Nephron (organoid): ENCODE data around the gene SNX18.

Experiments
- H3K27ac Mint-ChIP-seq, 3 experiments: 2 replicates each; pipeline ENCODE4 v1.8.0; 2020; ENCODE audit warnings: mixed read lengths in 3 of 3, mild to moderate bottlenecking in 2 of 3, moderate library complexity in 1 of 3
- H3K27me3 Mint-ChIP-seq: 2 replicates; pipeline ENCODE4 v1.8.0; 2021; ENCODE audit warnings: low read depth, mild to moderate bottlenecking, moderate library complexity, mixed read lengths
- H3K36me3 Mint-ChIP-seq: 2 replicates; pipeline ENCODE4 v1.8.0; 2020; ENCODE audit warnings: low read depth, mixed read lengths
- H3K4me1 Mint-ChIP-seq: 2 replicates; pipeline ENCODE4 v1.8.0; 2020; ENCODE audit warnings: mixed read lengths
- H3K4me3 Mint-ChIP-seq, 3 experiments: 2 replicates each; pipeline ENCODE4 v1.8.0; 2020; ENCODE audit warnings: mild to moderate bottlenecking in 3 of 3, mixed read lengths in 3 of 3, moderate library complexity in 2 of 3
- H3K9me3 Mint-ChIP-seq: 2 replicates; pipeline ENCODE4 v1.8.0; 2020; ENCODE audit warnings: mixed read lengths
- CTCF ChIP-seq, 3 experiments: fragments of 200-600 bp; sonication (generic); IDR thresholded peaks; one replicate each; pipeline ENCODE4 v1.5.0; 2021; ENCODE audit warnings: antibody characterized with exemption in 3 of 3; ENCODE audit not compliant: unreplicated experiment in 3 of 3

The SNX18 gene

DNA sequence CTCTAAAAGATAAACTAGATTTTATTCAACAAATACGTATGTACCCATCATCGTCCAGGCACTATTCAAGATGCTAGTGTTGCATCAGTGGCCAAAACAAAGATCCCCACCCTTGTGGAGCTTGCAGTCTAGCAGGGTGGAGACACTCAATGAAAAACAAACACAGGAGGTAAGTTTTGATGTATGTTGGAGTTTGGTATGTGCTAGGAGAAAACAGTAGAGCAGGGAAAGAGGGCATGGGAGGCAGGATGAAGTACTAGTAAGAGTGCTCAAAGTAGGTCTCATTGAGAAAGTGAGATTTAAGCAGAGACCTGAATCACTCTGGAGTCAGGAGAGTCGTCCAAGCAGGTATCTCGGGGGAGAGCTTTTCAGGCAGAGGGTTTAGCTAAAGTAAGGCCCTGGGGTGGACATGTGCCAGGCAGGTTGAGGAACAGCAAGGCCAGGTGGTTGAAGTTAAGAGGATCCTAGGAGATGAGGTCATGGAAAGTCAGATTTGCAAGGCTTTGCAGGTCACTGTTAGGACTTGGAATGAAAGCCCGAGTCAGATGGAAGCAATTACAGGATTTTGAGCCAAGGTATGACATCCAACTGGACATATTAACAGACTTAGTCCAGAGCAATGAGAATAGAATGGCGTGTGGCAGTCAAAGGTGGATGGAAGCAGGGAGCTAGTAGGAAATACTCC is 9.2 kb downstream of the SNX18 start:
- no peaks in the 10 kb centered on the region for H3K27me3 Mint-ChIP-seq

DNA sequence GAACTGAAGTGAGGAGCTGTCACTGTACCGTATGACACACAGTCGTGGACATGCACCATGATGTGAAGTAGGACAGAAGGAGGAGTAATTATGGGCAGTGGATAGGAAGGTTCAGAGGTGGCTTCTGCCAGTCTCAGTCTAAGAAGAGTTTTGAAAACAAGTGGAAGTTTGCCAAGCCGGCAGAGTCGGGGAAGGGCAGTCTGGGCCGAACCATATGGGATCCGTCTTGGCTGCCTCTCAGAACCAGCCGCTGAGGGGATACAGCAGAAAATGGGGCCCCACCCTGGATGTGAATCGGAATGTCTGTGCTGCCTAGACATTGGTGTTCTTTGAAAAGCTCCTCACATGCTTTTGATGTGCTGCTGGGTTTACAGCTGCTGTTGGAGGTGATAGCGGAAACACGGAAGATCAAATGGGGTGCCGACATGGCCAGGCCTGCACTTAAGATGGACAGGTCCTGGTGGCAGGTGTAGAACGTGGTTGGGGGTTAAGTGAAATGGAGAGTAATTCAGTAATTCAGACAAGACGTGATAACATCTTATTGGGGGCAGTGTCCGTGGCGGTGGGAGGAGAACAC is 11.2 kb downstream of the SNX18 start:
- no peaks in the 10 kb centered on the region for H3K27me3 Mint-ChIP-seq
- H3K9me3 Mint-ChIP-seq = no peaks in the 10 kb centered on the region
- no peak overlapping the region for H3K4me3 Mint-ChIP-seq
- no peak overlapping the region for H3K27ac Mint-ChIP-seq
- H3K36me3 Mint-ChIP-seq = peaks cover 7% of the 10 kb centered on the region
- H3K4me1 Mint-ChIP-seq = peaks cover 25% of the 10 kb centered on the region
- TF ChIP-seq CTCF (IDR thresholded peaks at IDR 0.05; ENCODE audit: unreplicated experiment in 3 of 3) = no peak

More for the DNA sequence above, 9.2 kb downstream of the SNX18 start:
- Mint-ChIP-seq H3K4me3 (no peak overlapping the region), H3K4me1 (peaks cover 34% of the 10 kb centered on the region), H3K27ac (no peak overlapping the region), H3K36me3 (peaks cover 7% of the 10 kb centered on the region), H3K9me3 (no peaks in the 10 kb centered on the region)
- no peak for TF ChIP-seq CTCF (IDR thresholded peaks at IDR 0.05; ENCODE audit: unreplicated experiment in 3 of 3)

- H3K27ac Mint-ChIP-seq = no peak overlapping the region
- peaks cover under 1% of the 10 kb centered on the region for H3K36me3 Mint-ChIP-seq
- TF ChIP-seq CTCF (IDR thresholded peaks at IDR 0.05; ENCODE audit: unreplicated experiment in 3 of 3) = no peak
- H3K9me3 Mint-ChIP-seq = no peaks in the 10 kb centered on the region
- peaks cover 25% of the 10 kb centered on the region for H3K4me1 Mint-ChIP-seq
- no peak overlapping the region for H3K4me3 Mint-ChIP-seq
- H3K27me3 Mint-ChIP-seq = no peaks in the 10 kb centered on the region
These were observed 12.0 kb downstream of the SNX18 start for GRCh38 chr5:54529565-54529964.

- Mint-ChIP-seq H3K36me3 (no peaks in the 10 kb centered on the region), H3K9me3 (no peaks in the 10 kb centered on the region), H3K27me3 (no peaks in the 10 kb centered on the region), H3K27ac (peak overlapping the region in 2 of 3 experiments; percentile 10 to 80), H3K4me1 (peaks cover 22% of the 10 kb centered on the region), H3K4me3 (no peak overlapping the region)
- no peak for TF ChIP-seq CTCF (IDR thresholded peaks at IDR 0.05; ENCODE audit: unreplicated experiment in 3 of 3)
These were observed 14.0 kb downstream of the SNX18 start for GRCh38 chr5:54531546-54531945.

- Mint-ChIP-seq H3K36me3 (peaks cover 12% of the 10 kb centered on the region), H3K27ac (peak overlapping the region; percentile 83 to 95 (median 84)), H3K27me3 (no peaks in the 10 kb centered on the region), H3K4me1 (peaks cover 34% of the 10 kb centered on the region), H3K4me3 (no peak overlapping the region), H3K9me3 (no peaks in the 10 kb centered on the region)
- TF ChIP-seq CTCF (IDR thresholded peaks at IDR 0.05; ENCODE audit: unreplicated experiment in 3 of 3) = no peak
These were observed 16.1 kb downstream of the SNX18 start for GRCh38 chr5:54533541-54534190.
